Mesenteric fat pad (tissue), 1 donor: ENCODE results near the gene RAB27B. TPM values are rescaled to one million over a fixed set of nuclear protein-coding genes. Genes with fewer than 3 reads are reported as not detected.
"Not testable (repeated sequence)": the region's sequence is repeated elsewhere in the genome, so short reads cannot be mapped to it uniquely, and the experiment has no call there.

Experiments used
- DNase-seq: peaks from one replicate; pipeline ENCODE4 v3.0.0-alpha.2; 2020; ENCODE audit warnings: low spot score
- long read RNA-seq: library from polyadenylated mRNA; unstranded; transcript quantifications from one replicate; pipeline ENCODE4 v2.0.0, GENCODE V29; 2020
- total RNA-seq: library from RNA; stranded (reverse); fragmentation: NEBNext Ultra II Directional; extraction: Animal tissue kit (Norgen Biotek cat#: 25700); gene quantifications from one replicate; pipeline ENCODE4 v1.2.1, GENCODE V29; 2021
- donor health status: DM: yes; HTN: yes; CAD: no.

Gene RAB27B, protein sequence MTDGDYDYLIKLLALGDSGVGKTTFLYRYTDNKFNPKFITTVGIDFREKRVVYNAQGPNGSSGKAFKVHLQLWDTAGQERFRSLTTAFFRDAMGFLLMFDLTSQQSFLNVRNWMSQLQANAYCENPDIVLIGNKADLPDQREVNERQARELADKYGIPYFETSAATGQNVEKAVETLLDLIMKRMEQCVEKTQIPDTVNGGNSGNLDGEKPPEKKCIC
- 0.93 TPM for total RNA-seq
- long read RNA-seq, result 0 reads

GRCh38 chr18:54828281-54828881, at the start of gene RAB27B:
TSS of gene RAB27B (plus strand) at chr18:54828477. CDS start at chr18:54877586, 49,109 bp downstream.
- DNase-seq, result peak; percentile 90

GRCh38 chr18:54780285-54780861, 47.9 kb upstream of the RAB27B start:
- no peak for DNase-seq

GRCh38 chr18:54780970-54781369, 47.3 kb upstream of the RAB27B start:
- DNase-seq, result no peak

- DNase-seq, result no peak
These were observed 45.1 kb upstream of the RAB27B start for GRCh38 chr18:54783139-54783538.

GRCh38 chr18:54786206-54786605, 42.1 kb upstream of the RAB27B start:
- DNase-seq, result no peak

- DNase-seq, result no peak
These were observed 41.2 kb upstream of the RAB27B start for GRCh38 chr18:54787121-54787520.

- no peak for DNase-seq
These were observed 40.7 kb upstream of the RAB27B start for GRCh38 chr18:54787616-54788015.

DNA sequence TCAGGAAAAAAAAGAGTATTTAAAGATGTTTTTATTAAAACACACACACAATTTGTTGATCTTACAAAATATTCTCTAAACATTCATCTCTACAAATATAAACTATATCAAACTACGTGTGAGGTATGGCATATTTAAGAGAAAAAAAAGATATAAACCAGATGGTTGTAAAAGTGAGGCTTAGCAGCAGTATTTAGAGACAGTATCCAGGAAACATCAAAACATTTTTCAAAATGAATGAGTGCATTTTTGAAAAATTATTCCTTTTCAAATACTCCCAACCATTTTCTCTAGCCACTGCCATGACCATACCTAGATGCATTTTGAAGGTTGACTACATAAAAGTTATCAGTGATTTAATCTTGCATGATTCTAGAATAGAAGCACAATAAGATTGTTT, 38.2 kb upstream of the RAB27B start:
- no peak for DNase-seq

- DNase-seq, result no peak
These were observed 36.6 kb upstream of the RAB27B start for GRCh38 chr18:54791657-54792056.

DNA sequence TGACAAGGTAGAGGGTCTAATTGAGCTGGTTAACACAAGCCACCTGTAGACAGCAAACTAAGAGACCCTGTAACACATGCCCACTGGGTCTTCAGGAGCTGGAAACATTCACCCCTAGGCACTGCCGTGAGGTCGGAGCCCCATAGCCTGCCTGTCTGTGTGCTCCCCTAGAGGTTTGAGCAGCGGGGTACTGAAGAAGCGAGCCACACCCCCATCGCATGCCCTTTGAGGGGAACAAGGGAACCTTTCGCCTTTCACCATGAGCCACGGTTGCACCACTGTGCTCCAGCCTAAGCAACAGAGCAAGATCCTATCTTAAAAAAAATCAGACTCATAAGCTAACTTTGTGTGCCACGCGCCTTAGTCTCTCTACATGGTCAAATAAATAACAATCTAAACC, 36.2 kb upstream of the RAB27B start:
- DNase-seq, result no peak

DNA sequence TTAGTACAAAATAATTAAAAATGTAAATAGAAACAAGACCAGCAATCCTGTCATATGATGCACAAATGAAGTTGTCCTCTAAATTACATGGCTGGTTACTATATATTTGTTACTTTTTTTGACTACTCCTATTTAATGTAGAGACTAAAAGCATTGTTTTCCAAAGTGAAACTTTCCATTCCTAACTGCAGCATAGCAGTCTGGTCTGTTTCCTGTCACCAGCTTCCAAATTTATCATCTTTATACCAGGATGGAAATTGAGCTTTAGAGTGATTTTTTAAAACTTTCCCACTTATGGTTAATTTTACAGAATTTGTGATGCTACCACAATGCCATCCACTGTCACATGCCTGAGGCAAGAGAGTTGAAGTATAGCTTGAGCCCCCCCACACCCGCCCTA, 33.5 kb upstream of the RAB27B start:
- no peak for DNase-seq

- no peak for DNase-seq
These were observed 30.1 kb upstream of the RAB27B start for GRCh38 chr18:54798186-54798585.

DNA sequence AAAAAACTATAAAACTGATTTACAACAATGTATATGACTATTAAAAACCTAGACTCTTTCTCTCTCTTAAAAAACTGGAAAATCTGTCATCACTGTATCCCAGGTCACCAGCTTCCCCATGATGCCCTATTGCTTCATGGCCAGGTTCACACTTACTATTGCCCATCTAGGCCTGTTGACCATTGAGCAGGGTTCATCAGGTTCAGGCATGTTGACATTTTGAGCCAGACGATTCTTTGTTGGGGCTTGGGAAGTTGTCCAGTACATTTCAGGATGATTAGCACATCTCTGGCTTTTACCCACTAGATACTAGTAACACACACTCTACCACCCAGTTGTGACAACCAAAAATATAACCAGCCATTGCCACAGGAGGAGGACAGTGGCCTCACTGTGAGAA, 26.9 kb upstream of the RAB27B start:
- DNase-seq, result no peak

- no peak for DNase-seq
These were observed 26.1 kb upstream of the RAB27B start for GRCh38 chr18:54802178-54802577.

DNA sequence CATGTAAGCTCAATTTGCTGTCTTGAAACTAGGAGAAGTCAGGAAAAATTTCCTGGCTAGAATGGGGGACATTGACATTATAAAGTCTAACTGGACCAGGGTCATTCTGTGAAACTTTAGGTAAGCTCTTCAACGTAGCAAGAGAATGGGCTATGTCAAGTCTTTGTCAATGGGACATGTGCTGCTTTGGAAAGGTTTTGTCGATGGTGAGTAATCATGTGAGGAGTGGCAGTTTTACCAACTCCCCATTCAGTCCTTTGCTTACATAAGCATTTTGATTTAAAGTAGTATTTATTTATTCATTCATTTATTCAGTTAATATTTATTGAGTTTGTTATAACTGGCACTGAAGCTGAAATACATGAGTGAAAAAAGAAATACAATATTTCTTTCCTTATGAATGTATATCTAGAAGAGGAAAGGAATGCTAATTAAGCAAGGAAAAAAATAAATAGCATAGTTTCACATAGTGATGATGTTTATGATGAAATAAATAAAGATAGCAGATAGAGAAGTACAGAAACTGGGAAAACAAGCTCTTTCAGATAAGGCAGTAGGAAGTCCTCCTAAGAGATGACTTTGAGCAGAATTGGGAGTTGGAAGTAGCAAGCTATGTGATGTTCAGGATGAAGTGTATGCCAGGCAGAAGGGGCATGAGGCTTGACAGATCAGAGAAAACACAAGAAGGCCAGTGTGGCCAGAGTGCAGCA, 25.4 kb upstream of the RAB27B start:
- DNase-seq, result no peak

DNA sequence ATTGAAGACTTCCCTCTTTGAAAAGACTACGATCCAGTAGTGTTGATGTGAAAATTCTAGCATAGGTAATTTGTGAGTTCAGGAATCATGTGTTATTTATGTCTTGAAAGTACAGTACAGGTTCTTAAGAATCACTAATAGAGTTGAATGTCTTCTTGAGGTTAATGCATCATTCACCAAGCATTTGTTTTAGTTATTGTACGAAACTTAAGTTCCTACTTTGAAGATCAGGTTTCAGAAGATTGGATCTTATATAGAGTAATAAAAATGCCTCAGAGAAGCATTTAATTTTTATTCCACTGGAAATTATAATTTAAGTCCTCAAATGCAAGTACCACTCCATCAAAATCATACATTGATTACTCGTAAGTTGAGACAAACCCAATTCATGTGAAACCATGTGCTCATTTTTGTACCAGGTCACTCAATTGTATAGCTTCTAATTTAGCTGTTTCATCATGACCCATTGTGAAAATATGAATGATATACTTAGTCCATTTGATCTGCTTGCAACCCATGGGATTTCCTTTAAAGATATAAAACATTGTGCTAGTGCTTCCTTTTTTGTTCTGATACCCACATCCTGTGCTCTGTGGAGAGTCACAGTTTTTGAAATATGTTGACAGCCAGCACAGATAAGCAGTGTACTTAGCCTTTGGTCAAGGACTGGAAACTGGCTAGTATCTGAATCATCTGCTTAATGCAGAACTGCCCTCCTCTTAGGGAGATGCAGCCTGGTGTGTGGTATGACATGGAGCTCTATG, 22.5 kb upstream of the RAB27B start:
- DNase-seq, result no peak

GRCh38 chr18:54806526-54806925, 21.8 kb upstream of the RAB27B start:
- no peak for DNase-seq

DNA sequence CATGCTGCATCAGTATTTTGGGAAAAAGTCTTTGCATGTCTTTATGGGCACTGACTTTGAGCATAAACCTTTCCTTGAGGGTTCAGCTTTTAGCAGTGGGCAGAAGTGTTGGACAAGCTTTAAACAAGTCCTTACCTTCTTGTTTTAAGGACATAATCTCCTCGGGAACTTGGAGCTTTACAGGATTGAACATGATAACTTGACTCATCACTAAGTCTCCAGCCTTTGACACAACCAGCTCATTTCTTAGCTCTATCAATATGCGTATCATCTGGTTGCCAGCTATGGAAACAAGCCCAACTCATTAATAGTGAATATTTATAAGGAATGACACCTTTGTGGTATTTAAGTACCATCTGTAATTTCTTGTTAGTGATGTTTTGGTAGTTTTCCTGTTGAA, 21.0 kb upstream of the RAB27B start:
- no peak for DNase-seq

DNA sequence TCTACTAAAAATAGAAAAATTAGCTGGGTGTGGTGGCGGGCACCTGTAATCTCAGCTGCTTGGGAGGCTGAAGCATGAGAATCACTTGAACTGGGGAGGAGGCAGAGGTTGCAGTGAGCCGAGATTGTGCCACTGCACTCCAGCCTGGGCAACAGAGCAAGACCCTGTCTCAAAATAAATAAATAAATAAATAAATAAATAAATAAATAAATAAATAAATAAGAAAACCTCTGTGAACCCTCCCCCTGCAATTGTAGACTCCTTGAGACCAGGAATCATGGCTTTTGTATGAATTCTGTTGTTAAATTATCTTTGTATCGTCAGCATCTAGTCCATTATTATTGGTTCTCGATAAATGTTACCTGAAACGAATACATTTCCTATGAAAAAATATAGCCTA, 17.6 kb upstream of the RAB27B start:
- DNase-seq, result not testable (repeated sequence)

GRCh38 chr18:54812885-54813284, 15.4 kb upstream of the RAB27B start:
- DNase-seq, result no peak

DNA sequence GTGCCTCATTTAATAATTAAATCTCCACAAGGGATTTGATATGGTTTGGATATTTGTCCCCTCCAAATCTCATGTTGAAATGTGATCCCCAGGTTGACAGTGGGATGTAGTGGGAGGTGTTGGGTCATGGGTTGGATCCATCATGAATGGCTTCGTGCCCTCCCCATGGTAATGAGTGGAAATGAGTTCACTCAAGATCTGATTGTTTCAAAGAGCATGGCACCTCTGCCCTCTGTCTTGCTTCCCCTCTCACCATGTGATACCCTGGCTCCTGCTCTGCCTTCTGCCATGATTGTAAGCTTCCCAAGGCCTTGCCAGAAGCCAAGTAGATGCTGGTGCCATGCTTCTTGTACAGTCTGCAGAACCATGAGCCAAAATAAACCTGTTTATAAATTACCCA, 15.0 kb upstream of the RAB27B start:
- DNase-seq, result no peak
